ENCODE results near the gene SEMA6A. TPM values are rescaled to one million over a fixed set of nuclear protein-coding genes. Genes with fewer than 3 reads are reported as not detected.
A peak's percentile ranks its signal among the peaks of the same experiment; 100 is the strongest.

The SEMA6A gene
- polyA plus RNA-seq, 1 of the 3 experiments (the other 2 are of a cell fraction) = 0.18 TPM

DNA sequence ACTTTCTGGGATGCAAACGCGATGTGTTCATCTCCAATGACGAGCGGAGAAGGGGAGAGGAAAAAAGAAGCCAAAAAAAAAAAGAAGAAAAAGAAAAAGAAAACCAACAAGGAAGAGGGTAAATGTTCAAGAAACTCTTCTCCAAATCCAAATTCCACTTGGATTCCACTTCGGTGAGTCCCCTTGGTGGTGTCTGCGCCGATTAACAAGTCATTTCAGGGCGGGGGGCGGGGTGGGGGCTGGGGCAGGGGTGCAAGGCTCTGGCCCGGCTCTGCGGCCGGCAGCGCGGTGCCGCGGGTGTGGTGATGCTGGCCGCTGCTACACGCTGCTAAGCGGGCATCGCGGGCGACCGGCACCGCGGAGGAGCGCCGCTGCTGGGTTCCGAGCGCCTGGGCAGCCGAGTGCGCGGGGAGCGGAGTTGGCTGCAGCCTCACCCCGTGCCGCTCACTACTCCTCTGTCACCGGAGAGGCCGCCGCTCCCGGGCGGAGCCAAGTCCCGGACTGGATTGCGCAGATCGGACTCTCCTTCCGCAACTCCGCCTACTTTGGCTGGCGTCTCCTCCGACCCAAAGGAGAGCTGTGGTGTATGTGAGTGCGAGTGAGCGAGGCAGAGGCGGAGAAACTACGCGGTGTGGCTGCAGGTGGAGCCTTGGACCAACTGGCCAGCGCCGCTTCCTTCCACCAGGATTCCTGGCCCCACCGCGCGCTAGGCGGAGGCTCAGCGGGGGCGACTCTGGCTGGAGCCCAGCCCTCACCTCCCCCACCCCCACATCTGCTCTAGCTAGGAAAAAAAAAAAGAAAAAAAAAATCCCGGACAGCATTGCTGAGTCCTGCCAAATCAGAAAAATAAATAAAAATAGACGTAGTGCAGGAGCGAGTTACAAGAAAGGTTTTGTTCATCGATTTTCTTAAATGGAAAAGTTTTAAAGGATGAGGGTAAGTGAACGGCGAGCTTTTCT lies at the start of gene SEMA6A (continued):
- TF ChIP-seq TAF1 (IDR thresholded peaks at IDR 0.05; ENCODE audit: borderline replicate concordance, low read depth, low read length) = peak; percentile 64; the same call in 1 of the 2 replicates
- no peak for TF ChIP-seq FOSL2 (IDR thresholded peaks at IDR 0.05; ENCODE audit: borderline replicate concordance, low read depth)
- TF ChIP-seq POLR2AphosphoS5 (IDR thresholded peaks at IDR 0.05; ENCODE audit: low read depth, low read length) = no peak
- no peak for TF ChIP-seq TEAD4 (IDR thresholded peaks at IDR 0.05; ENCODE audit: borderline replicate concordance, insufficient read depth)
- TF ChIP-seq, protein P1, sequence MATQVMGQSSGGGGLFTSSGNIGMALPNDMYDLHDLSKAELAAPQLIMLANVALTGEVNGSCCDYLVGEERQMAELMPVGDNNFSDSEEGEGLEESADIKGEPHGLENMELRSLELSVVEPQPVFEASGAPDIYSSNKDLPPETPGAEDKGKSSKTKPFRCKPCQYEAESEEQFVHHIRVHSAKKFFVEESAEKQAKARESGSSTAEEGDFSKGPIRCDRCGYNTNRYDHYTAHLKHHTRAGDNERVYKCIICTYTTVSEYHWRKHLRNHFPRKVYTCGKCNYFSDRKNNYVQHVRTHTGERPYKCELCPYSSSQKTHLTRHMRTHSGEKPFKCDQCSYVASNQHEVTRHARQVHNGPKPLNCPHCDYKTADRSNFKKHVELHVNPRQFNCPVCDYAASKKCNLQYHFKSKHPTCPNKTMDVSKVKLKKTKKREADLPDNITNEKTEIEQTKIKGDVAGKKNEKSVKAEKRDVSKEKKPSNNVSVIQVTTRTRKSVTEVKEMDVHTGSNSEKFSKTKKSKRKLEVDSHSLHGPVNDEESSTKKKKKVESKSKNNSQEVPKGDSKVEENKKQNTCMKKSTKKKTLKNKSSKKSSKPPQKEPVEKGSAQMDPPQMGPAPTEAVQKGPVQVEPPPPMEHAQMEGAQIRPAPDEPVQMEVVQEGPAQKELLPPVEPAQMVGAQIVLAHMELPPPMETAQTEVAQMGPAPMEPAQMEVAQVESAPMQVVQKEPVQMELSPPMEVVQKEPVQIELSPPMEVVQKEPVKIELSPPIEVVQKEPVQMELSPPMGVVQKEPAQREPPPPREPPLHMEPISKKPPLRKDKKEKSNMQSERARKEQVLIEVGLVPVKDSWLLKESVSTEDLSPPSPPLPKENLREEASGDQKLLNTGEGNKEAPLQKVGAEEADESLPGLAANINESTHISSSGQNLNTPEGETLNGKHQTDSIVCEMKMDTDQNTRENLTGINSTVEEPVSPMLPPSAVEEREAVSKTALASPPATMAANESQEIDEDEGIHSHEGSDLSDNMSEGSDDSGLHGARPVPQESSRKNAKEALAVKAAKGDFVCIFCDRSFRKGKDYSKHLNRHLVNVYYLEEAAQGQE (IDR thresholded peaks at IDR 0.05; ENCODE audit: low read depth, low read length) = no peak
- 0 out of 2 replicates have a peak, but pooled peaks have one; percentile 11 for TF ChIP-seq NRF1 (IDR thresholded peaks at IDR 0.05; ENCODE audit: low read depth, low read length)
- TF ChIP-seq RXRA (IDR thresholded peaks at IDR 0.05; ENCODE audit: borderline replicate concordance, low read depth) = no peak

DNA sequence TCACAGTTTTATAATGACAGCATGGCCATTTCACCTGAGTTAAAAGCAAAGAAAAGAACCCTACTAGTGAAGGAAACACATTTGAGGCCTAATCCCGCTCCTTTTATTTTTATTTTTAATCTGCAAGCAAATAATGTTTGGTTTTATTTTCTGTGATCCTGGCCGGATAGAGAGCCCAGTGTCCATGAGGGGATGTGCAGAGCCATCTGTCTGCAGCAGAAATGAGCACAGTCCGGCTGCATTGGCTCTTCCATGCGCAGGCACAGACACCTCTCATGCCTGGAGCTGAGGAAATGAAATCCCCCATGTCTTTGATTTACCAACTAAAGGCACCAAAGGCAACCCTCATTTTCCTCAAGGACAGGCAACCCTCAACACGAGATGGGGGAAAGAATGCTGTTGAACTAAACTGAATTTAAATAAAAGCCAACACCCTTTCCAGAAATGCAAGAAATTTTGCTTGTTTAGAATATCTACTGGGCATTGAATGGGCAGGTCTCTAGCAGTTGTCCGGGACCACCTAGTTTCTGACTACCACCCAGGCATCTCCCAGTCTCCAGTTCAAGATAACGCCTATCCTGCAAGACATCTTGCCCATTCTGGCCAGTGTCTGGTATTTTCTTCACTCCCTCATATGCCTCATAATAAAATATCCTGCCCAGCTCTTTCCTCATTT lies 47.9 kb upstream of the SEMA6A start:
- H3K9ac ChIP-seq = no peak overlapping the region
- no peak for DNase-seq
- H3K9me3 ChIP-seq = no peaks in the 10 kb centered on the region
- H3K79me2 ChIP-seq (ENCODE audit: insufficient read depth) = no peaks in the 10 kb centered on the region
- ChIA-PET POLR2A (no interaction called here), CTCF (no interaction called here)
- no peak overlapping the region for H3K27ac ChIP-seq (ENCODE audit: low read depth in 2 of 2, low read length in 1 of 2)
- no peak overlapping the region for H3K4me3 ChIP-seq (ENCODE audit: low read depth in 2 of 2, low read length in 1 of 2)
- no peak overlapping the region for H3K4me2 ChIP-seq
- H2AFZ ChIP-seq (ENCODE audit: low read depth) = no peak overlapping the region
- 38% methylated on average over 7 of the region's 7 CpGs for WGBS (ENCODE audit: low lambda C conversion rate)
- no peaks in the 10 kb centered on the region for H3K27me3 ChIP-seq (ENCODE audit: insufficient read depth)
- H3K36me3 ChIP-seq (replicated peaks in 1 of 2; ENCODE audit: control insufficient read depth in 1 of 2, insufficient read depth in 2 of 2, low read length in 1 of 2) = no peaks in the 10 kb centered on the region
- H3F3A ChIP-seq (replicated peaks; ENCODE audit: insufficient read depth) = no peaks in the 10 kb centered on the region
- no peaks in the 10 kb centered on the region for H3K9me2 ChIP-seq
- no peaks in the 10 kb centered on the region for H3K4me1 ChIP-seq (ENCODE audit: control insufficient read depth in 1 of 2, insufficient read depth in 2 of 2, low read depth in 1 of 2, low read length in 1 of 2)
- no peaks in the 10 kb centered on the region for H4K20me1 ChIP-seq (ENCODE audit: insufficient read depth)
- TF ChIP-seq SMC3 (IDR thresholded peaks at IDR 0.05; ENCODE audit: low read depth, low read length) (no peak), NFIC (IDR thresholded peaks at IDR 0.05; ENCODE audit: borderline replicate concordance) (no peak), TEAD4 (IDR thresholded peaks at IDR 0.05; ENCODE audit: borderline replicate concordance, insufficient read depth) (no peak), RXRA (IDR thresholded peaks at IDR 0.05; ENCODE audit: borderline replicate concordance, low read depth) (no peak), RFX5 (IDR thresholded peaks at IDR 0.05; ENCODE audit: low read length) (no peak), EP300 (IDR thresholded peaks at IDR 0.05; ENCODE audit: borderline replicate concordance in 1 of 2, low read depth in 1 of 2, low read length in 1 of 2) (no peak), TCF12 (IDR thresholded peaks at IDR 0.05) (no peak), RAD21 (IDR thresholded peaks at IDR 0.05; ENCODE audit: low read length) (no peak), FOXJ3 (CRISPR knock-in tag; IDR thresholded peaks at IDR 0.05) (no peak), NRF1 (IDR thresholded peaks at IDR 0.05; ENCODE audit: low read depth, low read length) (no peak)
- TF ChIP-seq, protein P2, sequence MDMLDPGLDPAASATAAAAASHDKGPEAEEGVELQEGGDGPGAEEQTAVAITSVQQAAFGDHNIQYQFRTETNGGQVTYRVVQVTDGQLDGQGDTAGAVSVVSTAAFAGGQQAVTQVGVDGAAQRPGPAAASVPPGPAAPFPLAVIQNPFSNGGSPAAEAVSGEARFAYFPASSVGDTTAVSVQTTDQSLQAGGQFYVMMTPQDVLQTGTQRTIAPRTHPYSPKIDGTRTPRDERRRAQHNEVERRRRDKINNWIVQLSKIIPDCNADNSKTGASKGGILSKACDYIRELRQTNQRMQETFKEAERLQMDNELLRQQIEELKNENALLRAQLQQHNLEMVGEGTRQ (IDR thresholded peaks at IDR 0.05; ENCODE audit: borderline replicate concordance, low read depth, low read length) = no peak
- TF ChIP-seq, protein P1 (IDR thresholded peaks at IDR 0.05; ENCODE audit: low read depth, low read length) = no peak
- TF ChIP-seq, protein P3, sequence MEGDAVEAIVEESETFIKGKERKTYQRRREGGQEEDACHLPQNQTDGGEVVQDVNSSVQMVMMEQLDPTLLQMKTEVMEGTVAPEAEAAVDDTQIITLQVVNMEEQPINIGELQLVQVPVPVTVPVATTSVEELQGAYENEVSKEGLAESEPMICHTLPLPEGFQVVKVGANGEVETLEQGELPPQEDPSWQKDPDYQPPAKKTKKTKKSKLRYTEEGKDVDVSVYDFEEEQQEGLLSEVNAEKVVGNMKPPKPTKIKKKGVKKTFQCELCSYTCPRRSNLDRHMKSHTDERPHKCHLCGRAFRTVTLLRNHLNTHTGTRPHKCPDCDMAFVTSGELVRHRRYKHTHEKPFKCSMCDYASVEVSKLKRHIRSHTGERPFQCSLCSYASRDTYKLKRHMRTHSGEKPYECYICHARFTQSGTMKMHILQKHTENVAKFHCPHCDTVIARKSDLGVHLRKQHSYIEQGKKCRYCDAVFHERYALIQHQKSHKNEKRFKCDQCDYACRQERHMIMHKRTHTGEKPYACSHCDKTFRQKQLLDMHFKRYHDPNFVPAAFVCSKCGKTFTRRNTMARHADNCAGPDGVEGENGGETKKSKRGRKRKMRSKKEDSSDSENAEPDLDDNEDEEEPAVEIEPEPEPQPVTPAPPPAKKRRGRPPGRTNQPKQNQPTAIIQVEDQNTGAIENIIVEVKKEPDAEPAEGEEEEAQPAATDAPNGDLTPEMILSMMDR (IDR thresholded peaks at IDR 0.05) = no peak
